H9 (cell line): ENCODE data around the gene POLK. TPM values are rescaled to one million over a fixed set of nuclear protein-coding genes. Genes with fewer than 3 reads are reported as not detected.

Experiments used
- DNase-seq: peaks from one replicate; pipeline ENCODE4 v3.0.0-alpha.2; 2017
- H2AFZ ChIP-seq: one replicate; pipeline ENCODE4 v1.6.1; 2013; ENCODE audit warnings: mild to moderate bottlenecking, low read length, control low read depth, moderate library complexity
- H2AK5ac ChIP-seq: 2 replicates; pipeline ENCODE4 v1.6.1; 2013; ENCODE audit warnings: low read length, control low read depth, mixed read lengths; ENCODE audit not compliant: insufficient read length
- H2BK120ac ChIP-seq: one replicate; pipeline ENCODE4 v1.6.1; 2013; ENCODE audit warnings: low read depth, mild to moderate bottlenecking, low read length, control low read depth, inconsistent platforms; ENCODE audit not compliant: poor library complexity, severe bottlenecking
- H2BK12ac ChIP-seq: 2 replicates; pipeline ENCODE4 v1.6.1; 2013; ENCODE audit warnings: low read length, control low read depth, mixed read lengths, low read depth; ENCODE audit not compliant: insufficient read length
- H2BK15ac ChIP-seq: 2 replicates; pipeline ENCODE4 v1.6.1; 2013; ENCODE audit warnings: low read depth, low read length, control low read depth
- H2BK20ac ChIP-seq: one replicate; pipeline ENCODE4 v1.6.1; 2013; ENCODE audit warnings: low read depth, mild to moderate bottlenecking, low read length, control low read depth, inconsistent platforms; ENCODE audit not compliant: poor library complexity, severe bottlenecking
- H2BK5ac ChIP-seq: 2 replicates; pipeline ENCODE4 v1.6.1; 2013; ENCODE audit warnings: low read length, control low read depth, mixed read lengths; ENCODE audit not compliant: insufficient read length
- H3K14ac ChIP-seq: 2 replicates; pipeline ENCODE4 v1.6.1; 2013; ENCODE audit warnings: low read length, control low read depth; ENCODE audit not compliant: insufficient read depth
- H3K18ac ChIP-seq: 2 replicates; pipeline ENCODE4 v1.6.1; 2013; ENCODE audit warnings: low read depth, mild to moderate bottlenecking, mixed read lengths, low read length, control low read depth; ENCODE audit not compliant: insufficient read length
- H3K23ac ChIP-seq: 2 replicates; pipeline ENCODE4 v1.6.1; 2013; ENCODE audit warnings: low read length, control low read depth, mixed read lengths, low read depth; ENCODE audit not compliant: insufficient read length
- H3K23me2 ChIP-seq: 2 replicates; pipeline ENCODE4 v1.6.1; 2013; ENCODE audit warnings: low read depth, mild to moderate bottlenecking, mixed read lengths, low read length, control low read depth; ENCODE audit not compliant: insufficient read length, poor library complexity, severe bottlenecking
- H3K27ac ChIP-seq: 2 replicates; pipeline ENCODE4 v1.5.1; 2013; ENCODE audit warnings: low read length, control low read depth, mixed read lengths, low read depth; ENCODE audit not compliant: insufficient read length
- H3K27me3 ChIP-seq: 2 replicates; pipeline ENCODE4 v1.6.1; 2013; ENCODE audit warnings: low read length, control low read depth, inconsistent platforms; ENCODE audit not compliant: insufficient read depth
- H3K4ac ChIP-seq: 2 replicates; pipeline ENCODE4 v1.6.1; 2013; ENCODE audit warnings: low read depth, mild to moderate bottlenecking, control low read depth, inconsistent platforms, low read length, moderate library complexity
- H3K4me1 ChIP-seq: 2 replicates; pipeline ENCODE4 v1.6.1; 2013; ENCODE audit warnings: low read length, control low read depth, inconsistent platforms; ENCODE audit not compliant: insufficient read depth
- H3K4me2 ChIP-seq: 2 replicates; pipeline ENCODE4 v1.6.1; 2013; ENCODE audit warnings: low read length, control low read depth, mixed read lengths; ENCODE audit not compliant: insufficient read length, insufficient read depth
- H3K56ac ChIP-seq: 2 replicates; pipeline ENCODE4 v1.6.1; 2013; ENCODE audit warnings: low read depth, mild to moderate bottlenecking, mixed read lengths, low read length, control low read depth; ENCODE audit not compliant: insufficient read length
- H3K79me1 ChIP-seq: 2 replicates; pipeline ENCODE4 v1.6.1; 2013; ENCODE audit warnings: low read depth, mild to moderate bottlenecking, moderate library complexity, low read length, control low read depth, inconsistent platforms; ENCODE audit not compliant: insufficient read depth, poor library complexity, severe bottlenecking
- H3K79me2 ChIP-seq: 2 replicates; pipeline ENCODE4 v1.6.1; 2013; ENCODE audit warnings: low read length, control low read depth, inconsistent platforms; ENCODE audit not compliant: insufficient read depth
- H3K9ac ChIP-seq: 2 replicates; pipeline ENCODE4 v1.6.1; 2013; ENCODE audit warnings: low read length, control low read depth, mixed read lengths; ENCODE audit not compliant: insufficient read length; ENCODE audit errors: extremely low read depth
- H3K9me3 ChIP-seq: one replicate; pipeline ENCODE4 v1.6.1; 2013; ENCODE audit warnings: low read depth, low read length, inconsistent platforms; ENCODE audit not compliant: control insufficient read depth
- H3T11ph ChIP-seq: one replicate; pipeline ENCODE4 v1.6.1; 2013; ENCODE audit warnings: mild to moderate bottlenecking, low read length, control low read depth, inconsistent platforms
- H4K20me1 ChIP-seq: one replicate; pipeline ENCODE4 v1.6.1; 2013; ENCODE audit not compliant: control insufficient read depth, insufficient read length, insufficient read depth
- H4K5ac ChIP-seq: 2 replicates; pipeline ENCODE4 v1.6.1; 2013; ENCODE audit warnings: low read depth, mild to moderate bottlenecking, mixed read lengths, low read length, control low read depth; ENCODE audit not compliant: insufficient read length
- H4K8ac ChIP-seq: replicated peaks from 2 replicates; pipeline ENCODE4 v1.6.1; 2013; ENCODE audit warnings: low read length, control low read depth, mixed read lengths, low read depth; ENCODE audit not compliant: insufficient read length
- H4K91ac ChIP-seq: 2 replicates; pipeline ENCODE4 v1.6.1; 2013; ENCODE audit warnings: low read depth, mild to moderate bottlenecking, moderate library complexity, mixed read lengths, low read length, control low read depth; ENCODE audit not compliant: insufficient read length
- H3K27ac Mint-ChIP-seq, 3 experiments: 2 replicates in 2 of 3; 3 replicates in 1 of 3; pipeline ENCODE4 v1.8.0; 2020 to 2021; ENCODE audit warnings: mixed read lengths in 3 of 3, mild to moderate bottlenecking in 1 of 3, moderate library complexity in 1 of 3
- H3K27me3 Mint-ChIP-seq: 2 replicates; pipeline ENCODE4 v1.8.0; 2021; ENCODE audit warnings: low read depth, mild to moderate bottlenecking, moderate library complexity, mixed read lengths
- H3K36me3 Mint-ChIP-seq, 3 experiments: 2 replicates in 2 of 3; 3 replicates in 1 of 3; pipeline ENCODE4 v1.8.0; 2020 to 2021; ENCODE audit warnings: low read depth in 3 of 3, mixed read lengths in 3 of 3; ENCODE audit not compliant: insufficient read depth in 1 of 3
- H3K4me1 Mint-ChIP-seq, 2 experiments: 2 replicates each; pipeline ENCODE4 v1.8.0; 2020; ENCODE audit warnings: mixed read lengths in 2 of 2
- H3K4me3 Mint-ChIP-seq, 2 experiments: 2 replicates in 1 of 2; 3 replicates in 1 of 2; pipeline ENCODE4 v1.8.0; 2020 to 2021; ENCODE audit warnings: mild to moderate bottlenecking in 2 of 2, mixed read lengths in 2 of 2, moderate library complexity in 1 of 2
- H3K9me3 Mint-ChIP-seq, 2 experiments: 2 replicates in 1 of 2; 3 replicates in 1 of 2; pipeline ENCODE4 v1.8.0; 2020; ENCODE audit warnings: mild to moderate bottlenecking in 2 of 2, mixed read lengths in 2 of 2, moderate library complexity in 1 of 2
- CTCF ChIP-seq: fragments of 200-600 bp; sonication (generic); conservative IDR thresholded peaks from 3 replicates; pipeline ENCODE4 v1.8.0; 2021; ENCODE audit warnings: antibody characterized with exemption, mild to moderate bottlenecking
- WGBS: extraction: QIAGEN DNeasy Blood & Tissue Kit; methylation state at CpG from one replicate; pipeline ENCODE4 v1.1.7; 2013; ENCODE audit warnings: missing lambda C conversion rate, low lambda C conversion rate, mixed read lengths; ENCODE audit not compliant: insufficient read length; ENCODE audit errors: extremely low coverage; 5-methylcytosine and 5-hydroxymethylcytosine counted together
- total RNA-seq: library from RNA; stranded (reverse); gene quantifications from 2 replicates; pipeline ENCODE4 v1.2.1, GENCODE V29; 2021

Gene POLK
- total RNA-seq, 1 experiment from 2014 or later = 7.6 TPM

GRCh38 chr5:75567710-75568109 lies 56.0 kb downstream of the POLK start:
- Mint-ChIP-seq H3K27ac (no peak overlapping the region), H3K4me1 (peaks cover 0 to 14% of the 10 kb centered on the region in 2 experiments; a peak in 2 of 4 replicates), H3K9me3 (peaks cover 14% of the 10 kb centered on the region in 2 experiments; a peak in 4 of 5 replicates), H3K36me3 (peaks cover 14 to 28% (median 22%) of the 10 kb centered on the region in 3 experiments), H3K4me3 (no peak overlapping the region), H3K27me3 (no peaks in the 10 kb centered on the region)
- H4K20me1 ChIP-seq = no peaks in the 10 kb centered on the region
- H3K23me2 ChIP-seq = no peaks in the 10 kb centered on the region
- H2BK20ac ChIP-seq = no peak overlapping the region
- no peak overlapping the region for H2AK5ac ChIP-seq
- no peak overlapping the region for H3K23ac ChIP-seq
- H3K79me1 ChIP-seq = no peaks in the 10 kb centered on the region
- H3K4me1 ChIP-seq = no peaks in the 10 kb centered on the region
- no peaks in the 10 kb centered on the region for H3K27me3 ChIP-seq
- H2AFZ ChIP-seq = no peak overlapping the region
- no peak for DNase-seq
- no peak overlapping the region for H4K5ac ChIP-seq
- no peak overlapping the region for H3K4me2 ChIP-seq
- H2BK15ac ChIP-seq = no peak overlapping the region
- H3K9ac ChIP-seq = no peak overlapping the region
- H3K27ac ChIP-seq = no peak overlapping the region
- H3K79me2 ChIP-seq = no peaks in the 10 kb centered on the region
- no peak overlapping the region for H4K91ac ChIP-seq
- H2BK12ac ChIP-seq = no peak overlapping the region
- H4K8ac ChIP-seq = no peak overlapping the region
- no peak overlapping the region for H3K18ac ChIP-seq
- no peak overlapping the region for H3T11ph ChIP-seq
- TF ChIP-seq CTCF = no peak
- H3K4ac ChIP-seq = no peak overlapping the region
- no peak overlapping the region for H3K56ac ChIP-seq
- H2BK120ac ChIP-seq = no peak overlapping the region
- H3K14ac ChIP-seq = no peak overlapping the region
- no CpG with 5 or more reads among the region's 2 CpGs for WGBS
- H2BK5ac ChIP-seq = no peak overlapping the region
- H3K9me3 ChIP-seq = no peaks in the 10 kb centered on the region
